Mesendoderm (in vitro differentiated cells): Measurements from ENCODE around the gene TSPAN14.

ENCODE experiments used
- DNase-seq: peaks from one replicate; pipeline ENCODE4 v3.0.0; 2013
- H2AK5ac ChIP-seq: 2 replicates; pipeline ENCODE4 v1.6.1; 2013; ENCODE audit warnings: low read length, inconsistent platforms
- H2BK120ac ChIP-seq: 2 replicates; pipeline ENCODE4 v1.6.1; 2013; ENCODE audit warnings: low read depth, mild to moderate bottlenecking, low read length, moderate library complexity, mixed read lengths
- H2BK15ac ChIP-seq: replicated peaks from 2 replicates; pipeline ENCODE4 v1.6.1; 2013; ENCODE audit warnings: low read depth, mild to moderate bottlenecking, moderate library complexity
- H2BK5ac ChIP-seq: 2 replicates; pipeline ENCODE4 v1.6.1; 2013; ENCODE audit warnings: low read length, inconsistent platforms
- H3K18ac ChIP-seq: 2 replicates; pipeline ENCODE4 v1.6.1; 2013; ENCODE audit warnings: mild to moderate bottlenecking, low read length, mixed read lengths
- H3K23ac ChIP-seq: one replicate; pipeline ENCODE4 v1.6.1; 2013; ENCODE audit warnings: low read length
- H3K27ac ChIP-seq: 2 replicates; pipeline ENCODE4 v1.5.1; 2013; ENCODE audit warnings: low read depth, mild to moderate bottlenecking, inconsistent platforms, low read length, moderate library complexity
- H3K27me3 ChIP-seq: 2 replicates; pipeline ENCODE4 v1.6.1; 2013; ENCODE audit warnings: low read length, control low read depth, mild to moderate bottlenecking, inconsistent platforms; ENCODE audit not compliant: insufficient read depth, poor library complexity
- H3K36me3 ChIP-seq: 2 replicates; pipeline ENCODE4 v1.6.1; 2013; ENCODE audit warnings: low read length, inconsistent platforms; ENCODE audit not compliant: control insufficient read depth, insufficient read depth
- H3K4ac ChIP-seq: one replicate; pipeline ENCODE4 v1.6.1; 2013; ENCODE audit warnings: low read depth, mild to moderate bottlenecking, low read length, moderate library complexity
- H3K4me1 ChIP-seq: 2 replicates; pipeline ENCODE4 v1.6.1; 2013; ENCODE audit warnings: low read depth, low read length, inconsistent platforms; ENCODE audit not compliant: control insufficient read depth
- H3K4me2 ChIP-seq: 2 replicates; pipeline ENCODE4 v1.6.1; 2013; ENCODE audit warnings: low read length
- H3K4me3 ChIP-seq: 2 replicates; pipeline ENCODE4 v1.5.1; 2013; ENCODE audit warnings: mild to moderate bottlenecking, low read length
- H3K56ac ChIP-seq: one replicate; pipeline ENCODE4 v1.6.1; 2013; ENCODE audit warnings: low read length
- H3K79me1 ChIP-seq: 2 replicates; pipeline ENCODE4 v1.6.1; 2013; ENCODE audit warnings: low read length, inconsistent platforms
- H3K79me2 ChIP-seq: 2 replicates; pipeline ENCODE4 v1.6.1; 2013; ENCODE audit warnings: mild to moderate bottlenecking, low read length; ENCODE audit not compliant: control insufficient read depth, insufficient read depth
- H3K9ac ChIP-seq: 2 replicates; pipeline ENCODE4 v1.6.1; 2013; ENCODE audit warnings: low read length, inconsistent platforms
- H4K5ac ChIP-seq: one replicate; pipeline ENCODE4 v1.6.1; 2013; ENCODE audit warnings: low read length
- H4K8ac ChIP-seq: one replicate; pipeline ENCODE4 v1.6.1; 2013; ENCODE audit warnings: low read depth, mild to moderate bottlenecking, control low read depth, low read length, moderate library complexity
- WGBS: extraction: QIAGEN DNeasy Blood & Tissue Kit; methylation state at CpG from one replicate; pipeline ENCODE4 v1.1.7; 2013; ENCODE audit warnings: low lambda C conversion rate, missing lambda C conversion rate; ENCODE audit not compliant: insufficient coverage; ENCODE audit errors: extremely low coverage; 5-methylcytosine and 5-hydroxymethylcytosine counted together

The TSPAN14 gene

GRCh38 chr10:80427541-80427940 lies 26.6 kb upstream of the TSPAN14 start:
- DNase-seq, result no peak
- H3K56ac ChIP-seq, result no peak overlapping the region
- H3K18ac ChIP-seq, result no peak overlapping the region
- no peaks in the 10 kb centered on the region for H3K79me1 ChIP-seq
- no peak overlapping the region for H4K8ac ChIP-seq
- H3K23ac ChIP-seq, result no peak overlapping the region
- no CpG with 5 or more reads among the region's 2 CpGs for WGBS
- H2BK15ac ChIP-seq, result no peak overlapping the region
- H3K4me3 ChIP-seq, result no peak overlapping the region
- H3K79me2 ChIP-seq, result no peaks in the 10 kb centered on the region
- H4K5ac ChIP-seq, result no peak overlapping the region
- H2AK5ac ChIP-seq, result no peak overlapping the region
- H3K9ac ChIP-seq, result no peak overlapping the region
- H3K36me3 ChIP-seq, result peaks cover 6% of the 10 kb centered on the region
- no peak overlapping the region for H3K27ac ChIP-seq
- no peaks in the 10 kb centered on the region for H3K27me3 ChIP-seq
- no peak overlapping the region for H2BK5ac ChIP-seq
- H3K4me2 ChIP-seq, result no peak overlapping the region
- H3K4ac ChIP-seq, result no peak overlapping the region
- no peaks in the 10 kb centered on the region for H3K4me1 ChIP-seq
- no peak overlapping the region for H2BK120ac ChIP-seq

- Histone ChIP-seq H2AK5ac (no peak overlapping the region), H3K56ac (no peak overlapping the region), H3K18ac (no peak overlapping the region), H3K27me3 (no peaks in the 10 kb centered on the region), H2BK5ac (no peak overlapping the region), H2BK15ac (no peak overlapping the region), H3K4ac (no peak overlapping the region), H3K79me1 (no peaks in the 10 kb centered on the region), H2BK120ac (no peak overlapping the region), H4K5ac (no peak overlapping the region), H3K23ac (no peak overlapping the region), H3K79me2 (no peaks in the 10 kb centered on the region), H4K8ac (no peak overlapping the region), H3K9ac (no peak overlapping the region), H3K27ac (no peak overlapping the region), H3K4me3 (no peak overlapping the region), H3K4me2 (no peak overlapping the region), H3K36me3 (peaks cover 4% of the 10 kb centered on the region), H3K4me1 (no peaks in the 10 kb centered on the region)
- DNase-seq, result no peak
- WGBS, result no CpG with 5 or more reads among the region's 9 CpGs
These were observed 24.6 kb upstream of the TSPAN14 start for GRCh38 chr10:80429521-80429973.

GRCh38 chr10:80433134-80433533 lies 21.0 kb upstream of the TSPAN14 start:
- Histone ChIP-seq H2BK5ac (no peak overlapping the region), H3K27ac (no peak overlapping the region), H3K18ac (no peak overlapping the region), H3K4me2 (no peak overlapping the region), H2BK120ac (no peak overlapping the region), H3K27me3 (no peaks in the 10 kb centered on the region), H3K56ac (no peak overlapping the region), H3K9ac (no peak overlapping the region), H4K5ac (no peak overlapping the region), H3K23ac (no peak overlapping the region), H4K8ac (no peak overlapping the region), H3K4ac (no peak overlapping the region), H3K4me3 (no peak overlapping the region), H3K79me1 (no peaks in the 10 kb centered on the region), H2BK15ac (no peak overlapping the region), H3K36me3 (peaks cover under 1% of the 10 kb centered on the region), H3K4me1 (peaks cover 5% of the 10 kb centered on the region), H3K79me2 (no peaks in the 10 kb centered on the region), H2AK5ac (no peak overlapping the region)
- DNase-seq, result no peak
- WGBS, result no CpG with 5 or more reads among the region's 3 CpGs

- H4K8ac ChIP-seq, result no peak overlapping the region
- no peak overlapping the region for H2AK5ac ChIP-seq
- H2BK120ac ChIP-seq, result no peak overlapping the region
- H3K79me1 ChIP-seq, result no peaks in the 10 kb centered on the region
- no peak overlapping the region for H4K5ac ChIP-seq
- H3K27me3 ChIP-seq, result no peaks in the 10 kb centered on the region
- no peak overlapping the region for H3K4me3 ChIP-seq
- peaks cover 5% of the 10 kb centered on the region for H3K4me1 ChIP-seq
- H3K79me2 ChIP-seq, result no peaks in the 10 kb centered on the region
- H2BK15ac ChIP-seq, result no peak overlapping the region
- H3K56ac ChIP-seq, result no peak overlapping the region
- H3K18ac ChIP-seq, result no peak overlapping the region
- DNase-seq, result no peak
- no CpG with 5 or more reads among the region's 6 CpGs for WGBS
- no peak overlapping the region for H3K9ac ChIP-seq
- H3K36me3 ChIP-seq, result no peaks in the 10 kb centered on the region
- no peak overlapping the region for H3K27ac ChIP-seq
- H3K23ac ChIP-seq, result no peak overlapping the region
- H3K4me2 ChIP-seq, result no peak overlapping the region
- no peak overlapping the region for H3K4ac ChIP-seq
- H2BK5ac ChIP-seq, result no peak overlapping the region
These were observed 17.5 kb upstream of the TSPAN14 start for GRCh38 chr10:80436446-80437098.

GRCh38 chr10:80437227-80437626 lies 16.9 kb upstream of the TSPAN14 start:
- H3K79me2 ChIP-seq, result no peaks in the 10 kb centered on the region
- no peaks in the 10 kb centered on the region for H3K36me3 ChIP-seq
- H3K18ac ChIP-seq, result no peak overlapping the region
- H4K5ac ChIP-seq, result no peak overlapping the region
- H2BK5ac ChIP-seq, result no peak overlapping the region
- WGBS, result no CpG with 5 or more reads among the region's 2 CpGs
- no peak overlapping the region for H2BK120ac ChIP-seq
- no peak overlapping the region for H3K27ac ChIP-seq
- no peak overlapping the region for H3K4me2 ChIP-seq
- H3K27me3 ChIP-seq, result no peaks in the 10 kb centered on the region
- DNase-seq, result peak; percentile 60
- no peak overlapping the region for H2AK5ac ChIP-seq
- H3K9ac ChIP-seq, result no peak overlapping the region
- no peak overlapping the region for H2BK15ac ChIP-seq
- no peak overlapping the region for H3K23ac ChIP-seq
- no peaks in the 10 kb centered on the region for H3K79me1 ChIP-seq
- H4K8ac ChIP-seq, result no peak overlapping the region
- H3K4ac ChIP-seq, result no peak overlapping the region
- no peak overlapping the region for H3K4me3 ChIP-seq
- peaks cover 5% of the 10 kb centered on the region for H3K4me1 ChIP-seq
- peak overlapping the region; percentile 46 for H3K56ac ChIP-seq

- Histone ChIP-seq H2BK5ac (no peak overlapping the region), H3K4me2 (no peak overlapping the region), H3K4me3 (no peak overlapping the region), H3K23ac (no peak overlapping the region), H3K79me2 (no peaks in the 10 kb centered on the region), H3K27me3 (no peaks in the 10 kb centered on the region), H2BK120ac (no peak overlapping the region), H3K79me1 (no peaks in the 10 kb centered on the region), H2BK15ac (no peak overlapping the region), H4K5ac (no peak overlapping the region), H3K27ac (no peak overlapping the region), H4K8ac (no peak overlapping the region), H3K56ac (no peak overlapping the region), H3K4me1 (peaks cover 5% of the 10 kb centered on the region), H2AK5ac (no peak overlapping the region), H3K9ac (no peak overlapping the region), H3K36me3 (no peaks in the 10 kb centered on the region), H3K4ac (no peak overlapping the region), H3K18ac (no peak overlapping the region)
- no peak for DNase-seq
- WGBS, result no CpG with 5 or more reads among the region's 8 CpGs
These were observed 12.3 kb upstream of the TSPAN14 start for GRCh38 chr10:80441831-80442230.
